ENCODE data around the gene KCTD5.

KCTD5 gene

DNA sequence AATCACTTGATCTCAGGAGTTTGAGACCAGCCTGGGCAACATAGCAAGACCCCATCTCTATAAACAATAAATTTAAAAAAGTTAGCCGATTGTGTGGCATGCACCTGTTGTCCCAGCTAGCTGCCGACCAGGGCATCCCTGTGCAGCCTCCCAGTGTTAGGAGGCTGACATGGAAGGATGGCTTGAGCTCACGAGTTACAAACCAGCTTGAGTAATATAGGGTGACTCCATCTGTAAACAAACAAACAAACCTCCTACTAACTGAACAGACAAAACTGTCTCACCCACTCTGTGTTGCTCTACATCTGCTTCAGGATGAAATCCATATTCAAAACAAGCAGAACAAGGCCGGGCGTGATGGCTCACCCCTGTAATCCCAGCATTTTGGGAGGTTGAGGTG, 44.6 kb downstream of the KCTD5 start:
- DNase-seq (ENCODE audit: low spot score), result no peak

DNA sequence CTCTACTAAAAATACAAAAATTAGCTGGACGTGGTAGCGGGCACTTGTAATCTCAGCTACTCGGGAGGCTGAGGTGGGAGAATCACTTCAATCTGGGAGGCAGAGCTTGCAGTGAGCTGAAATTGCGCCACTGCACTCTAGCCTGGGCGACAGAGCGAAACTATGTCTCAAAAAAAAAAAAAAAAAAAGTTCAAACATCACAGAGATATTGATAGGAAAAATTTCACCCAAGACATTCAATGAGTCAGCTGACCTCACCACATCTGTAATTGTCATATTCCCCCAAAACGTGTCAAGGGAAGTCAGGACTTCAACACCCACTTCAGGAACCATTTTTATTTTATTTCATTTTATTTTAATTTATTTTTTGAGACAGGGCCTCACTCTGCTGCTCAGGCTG, 45.7 kb downstream of the KCTD5 start:
- DNase-seq (ENCODE audit: low spot score), result no peak

DNA sequence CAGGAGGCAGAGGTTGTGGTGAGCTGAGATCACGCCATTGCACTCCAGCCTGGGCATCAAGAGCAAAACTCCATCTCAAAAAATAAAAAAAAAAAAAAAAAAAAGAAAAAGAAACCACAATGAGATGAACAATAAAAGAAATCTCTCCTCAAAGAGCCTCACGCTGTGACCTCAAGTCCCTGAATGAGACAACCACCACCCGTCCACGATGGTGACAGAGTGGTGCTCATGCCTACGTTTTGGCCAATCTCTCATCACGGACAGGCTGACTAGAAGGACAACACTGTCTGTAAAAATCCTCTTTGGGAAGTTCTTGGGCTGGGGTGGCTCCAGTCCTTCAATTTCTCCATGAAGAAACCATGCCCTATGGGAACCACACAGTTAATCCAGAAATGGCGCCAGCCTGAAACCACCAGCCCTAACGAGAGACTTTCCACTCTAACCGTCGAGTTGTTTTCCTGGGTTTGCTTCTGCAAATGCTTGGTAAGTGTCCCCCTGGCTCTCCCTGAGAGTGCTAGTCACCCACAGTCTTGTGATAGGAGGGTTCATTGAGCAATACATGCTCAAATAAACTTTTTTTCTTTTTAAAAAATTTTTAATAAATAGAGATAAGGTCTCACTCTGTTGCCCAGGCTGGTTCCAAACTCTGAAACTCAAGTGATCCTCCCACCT, 52.7 kb downstream of the KCTD5 start:
- no peak for DNase-seq (ENCODE audit: low spot score)

DNA sequence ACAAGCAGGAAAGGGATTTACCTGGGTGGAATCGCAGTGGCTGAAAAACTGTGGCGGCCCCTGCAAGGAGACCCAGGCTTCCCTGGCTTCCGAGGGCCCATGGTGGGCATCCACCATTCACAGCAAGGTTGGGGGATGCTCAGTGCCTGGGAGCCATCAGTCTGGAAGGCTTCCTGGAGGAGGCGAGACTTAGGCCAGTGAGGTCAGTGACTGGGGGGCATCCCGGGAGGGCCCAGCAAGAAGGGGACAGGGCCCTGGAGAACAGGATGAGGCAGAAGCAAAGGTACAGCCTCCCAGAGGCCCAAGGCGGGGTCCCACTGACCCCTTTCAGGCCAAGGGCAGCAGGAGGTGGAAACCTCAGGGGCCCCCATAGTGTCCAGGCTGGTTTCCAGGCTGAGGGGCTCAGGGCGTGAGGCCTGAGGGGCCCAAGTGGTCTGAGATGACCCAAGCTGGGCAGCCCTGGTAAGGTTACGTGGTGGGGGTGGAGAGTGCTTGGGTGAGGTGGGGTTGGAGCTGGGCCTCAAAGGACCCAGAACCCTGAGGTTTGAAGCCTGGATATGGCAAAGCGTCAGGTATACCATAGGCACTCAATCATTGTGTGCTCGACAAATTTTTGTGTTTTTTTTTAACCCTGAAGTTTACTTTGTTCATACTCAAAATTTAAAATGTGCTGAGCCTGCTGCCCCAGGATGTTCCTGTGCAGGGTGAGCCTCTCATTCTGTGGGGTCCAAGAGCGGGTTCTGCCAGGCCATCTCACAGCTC, 54.3 kb downstream of the KCTD5 start:
- DNase-seq (ENCODE audit: low spot score), result no peak

DNA sequence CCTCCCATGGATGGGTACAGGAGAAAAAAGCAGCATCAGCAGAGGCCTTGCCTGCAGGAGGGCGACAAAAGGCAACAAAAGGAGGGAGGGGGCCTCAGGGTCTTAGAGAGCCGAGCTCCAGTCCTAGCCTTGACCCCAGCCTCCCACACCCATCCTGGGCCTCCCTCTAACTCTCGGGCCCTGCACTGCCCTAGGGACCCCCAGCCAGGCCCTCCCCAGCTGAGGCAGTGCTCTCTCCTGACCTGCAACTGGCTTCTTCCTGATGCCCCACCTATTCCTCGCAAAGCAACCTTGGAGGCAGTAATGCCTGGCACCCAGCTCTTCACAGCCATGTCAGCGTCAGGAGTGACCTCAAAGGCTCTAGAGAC, 54.9 kb downstream of the KCTD5 start:
- no peak for DNase-seq (ENCODE audit: low spot score)

DNA sequence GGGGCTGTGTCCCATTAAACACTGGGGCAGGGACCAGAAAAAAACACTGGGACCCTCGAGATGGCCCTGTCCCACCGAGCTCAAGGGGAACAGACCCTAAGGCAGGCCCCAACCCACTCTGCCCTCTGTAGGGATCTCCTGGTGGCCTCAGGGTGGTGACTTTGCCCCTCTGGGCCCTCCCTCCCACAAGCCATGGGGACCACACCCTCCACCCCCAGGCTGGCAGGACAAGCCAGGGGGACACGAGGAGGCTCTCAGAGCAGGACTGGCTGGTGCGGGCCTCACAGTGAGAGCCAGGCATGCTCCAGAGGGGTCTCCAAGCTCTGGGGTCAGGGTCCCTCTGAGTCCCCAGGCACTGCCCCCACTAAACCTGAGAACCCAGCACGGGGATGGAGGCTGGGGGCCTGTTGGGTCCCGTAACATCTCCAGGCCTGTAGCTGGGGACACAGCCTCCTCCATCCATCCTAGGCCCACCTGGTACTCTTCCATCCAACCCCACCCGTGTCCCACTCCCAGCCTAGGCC, 55.6 kb downstream of the KCTD5 start:
- no peak for DNase-seq (ENCODE audit: low spot score)

DNA sequence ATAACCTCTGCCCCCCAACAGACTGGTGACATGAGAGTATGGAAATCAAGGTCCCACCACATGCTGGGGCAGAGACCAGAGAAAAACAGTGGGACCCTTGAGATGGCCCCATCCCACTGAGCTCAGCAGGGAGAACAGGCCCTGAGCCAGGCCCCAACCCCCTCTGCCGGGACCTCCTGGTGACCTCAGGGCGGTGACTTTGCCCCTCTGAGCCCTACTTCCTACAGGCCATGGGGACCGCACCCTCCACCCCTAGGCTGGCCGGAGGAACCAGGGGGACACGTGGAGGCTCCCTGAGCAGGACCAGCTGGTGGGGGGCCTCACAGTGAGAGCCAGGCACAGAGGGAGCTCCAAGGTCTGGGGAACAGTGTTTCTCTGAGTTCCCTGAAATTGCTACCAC, 56.3 kb downstream of the KCTD5 start:
- DNase-seq (ENCODE audit: low spot score), result no peak

DNA sequence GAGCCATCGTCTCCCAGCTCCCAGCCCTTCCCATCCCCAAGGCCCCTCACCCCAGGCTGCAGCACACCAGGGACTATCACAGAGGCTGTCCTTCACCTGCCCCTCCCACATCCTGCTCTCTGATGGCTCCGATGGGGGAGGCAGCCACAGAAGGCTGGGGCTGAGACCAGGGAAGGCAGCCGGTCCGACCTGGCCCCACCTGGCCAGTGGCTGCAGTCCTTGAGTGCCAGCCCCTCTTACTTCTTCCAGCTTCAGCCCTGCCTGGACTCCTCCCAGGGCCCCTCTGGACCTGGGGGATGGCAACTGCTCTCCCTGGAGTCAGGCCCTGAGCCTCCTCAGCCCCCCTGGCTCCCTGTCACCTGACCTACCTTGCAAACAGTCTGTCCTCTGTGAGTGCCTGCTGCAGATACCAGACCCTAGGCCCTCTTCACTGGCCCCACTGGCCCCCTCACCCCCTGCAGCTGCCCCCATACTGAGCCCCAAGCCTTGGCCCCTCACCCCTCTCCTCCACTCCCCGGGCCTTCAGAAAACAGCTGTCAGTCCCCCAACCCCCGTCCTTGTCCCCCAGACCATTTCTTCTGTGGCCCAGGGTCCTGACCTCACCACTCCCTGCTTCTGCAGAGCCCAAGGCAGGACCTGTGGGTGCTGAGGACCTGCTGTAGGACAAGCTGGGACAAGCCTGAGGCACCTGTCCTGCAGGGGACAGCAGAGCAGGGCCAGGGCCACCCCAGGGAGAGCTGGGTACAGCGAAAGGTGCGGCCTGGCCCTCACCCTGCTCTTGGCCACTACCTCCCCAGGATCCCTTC, 57.5 kb downstream of the KCTD5 start:
- DNase-seq (ENCODE audit: low spot score), result no peak

DNA sequence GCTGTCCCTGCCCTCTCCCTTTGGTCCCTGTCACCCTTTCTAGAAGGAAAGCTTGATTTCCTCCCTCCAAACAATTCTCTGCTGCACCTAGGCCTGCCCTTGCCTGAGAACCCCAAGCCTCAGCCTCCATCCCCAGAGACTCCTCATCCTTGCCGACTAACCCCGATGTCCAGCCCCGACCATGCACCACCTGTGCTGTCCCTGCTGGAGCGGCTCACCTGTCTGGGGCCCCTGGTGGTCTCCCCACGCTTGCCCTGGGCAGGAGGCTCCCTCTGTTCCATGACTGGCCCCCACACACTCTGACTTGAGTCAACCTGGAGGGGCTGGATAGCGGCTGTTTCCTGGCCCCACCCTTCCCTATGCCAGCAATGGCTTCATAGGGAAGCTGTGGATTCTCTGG, 58.2 kb downstream of the KCTD5 start:
- DNase-seq (ENCODE audit: low spot score), result no peak

DNA sequence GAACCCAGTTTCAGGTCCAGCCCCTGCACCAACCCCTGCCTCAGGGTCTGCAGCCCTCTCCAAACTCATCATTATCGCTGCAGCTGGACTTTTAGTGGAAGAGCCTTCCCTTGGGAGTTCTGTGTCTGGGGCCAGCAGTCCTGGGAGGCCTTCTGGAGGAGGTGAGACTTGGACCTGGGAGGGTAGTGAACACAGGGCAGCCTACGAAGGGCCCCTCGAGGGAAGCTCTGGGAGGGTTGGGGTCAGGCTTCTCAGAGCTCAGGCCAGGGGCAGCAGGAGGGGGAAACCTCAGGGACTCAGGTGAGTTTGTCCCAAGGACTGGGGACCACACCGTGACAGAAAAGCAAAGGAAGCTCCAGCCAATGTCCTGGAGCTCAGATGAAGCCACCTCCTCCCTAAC, 58.8 kb downstream of the KCTD5 start:
- DNase-seq (ENCODE audit: low spot score), result no peak

DNA sequence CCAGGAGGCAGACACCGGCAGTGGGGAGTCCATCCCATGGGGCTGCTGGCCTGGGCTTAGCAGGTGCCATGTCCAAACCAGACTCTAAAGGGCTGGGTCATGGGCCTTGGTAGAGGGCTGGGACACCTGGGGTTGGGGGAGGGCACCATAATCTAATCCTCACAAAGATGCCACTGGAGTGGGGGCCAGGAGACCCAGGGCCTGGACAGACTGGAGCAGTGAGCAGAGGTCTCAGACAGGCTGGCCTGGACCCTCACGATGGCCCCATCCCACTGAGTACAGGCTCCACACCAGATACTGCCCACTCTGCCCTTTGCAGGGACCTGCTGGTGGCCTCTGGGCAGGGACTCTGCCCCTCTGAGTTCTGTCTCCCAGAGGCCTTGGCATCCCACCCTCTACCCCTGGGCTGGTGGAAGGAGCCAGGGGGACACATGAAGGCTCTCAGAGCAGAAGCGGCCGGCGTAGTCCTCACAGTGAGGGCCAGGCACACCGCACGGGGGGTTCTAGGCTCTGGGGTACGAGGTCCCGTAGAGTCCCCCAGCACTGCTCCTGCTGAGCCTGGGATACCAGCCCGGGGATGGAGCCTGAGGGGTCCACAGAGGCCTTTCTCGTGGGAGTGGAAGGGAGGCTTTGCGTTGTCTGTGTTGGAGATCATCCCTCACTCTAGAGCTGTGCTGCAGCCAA, 60.1 kb downstream of the KCTD5 start:
- DNase-seq (ENCODE audit: low spot score), result no peak

DNA sequence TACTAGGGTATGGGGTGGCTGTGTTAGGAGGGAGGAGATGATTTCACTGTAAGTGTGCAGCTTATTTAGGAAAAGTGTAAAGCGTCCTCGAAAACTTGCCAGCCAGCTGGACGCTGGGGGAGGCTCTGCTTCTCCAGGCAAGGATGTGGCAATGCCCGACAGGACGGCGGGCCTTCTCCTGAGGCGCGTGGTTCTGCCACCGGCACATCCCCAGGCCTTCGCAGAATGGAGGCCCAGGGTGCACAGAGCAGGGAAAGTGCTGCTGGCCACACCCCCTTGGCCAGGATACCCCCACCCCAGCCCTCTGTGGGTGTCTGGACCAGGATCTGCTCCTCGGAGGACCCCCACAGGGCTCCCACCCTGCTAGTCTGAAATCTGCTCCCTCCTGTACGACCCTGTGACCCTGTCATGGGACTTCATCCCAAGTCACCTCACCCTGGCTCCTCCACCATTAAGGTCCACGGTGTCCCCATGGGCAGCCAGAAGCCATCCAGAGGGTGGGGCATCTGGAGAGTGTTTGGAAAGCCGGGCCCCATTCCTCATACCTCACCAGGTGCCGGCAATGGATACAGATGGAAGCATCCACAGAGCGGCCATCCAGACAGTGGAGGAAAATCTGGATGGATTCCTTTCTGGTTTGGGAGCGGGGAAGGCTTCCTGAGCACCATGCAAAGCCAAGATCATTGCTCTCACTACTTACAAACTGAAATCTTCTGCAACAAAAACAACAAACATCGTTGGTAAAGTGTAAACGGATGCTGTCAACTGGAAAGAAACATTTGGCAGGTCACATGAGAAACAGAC, 60.9 kb downstream of the KCTD5 start:
- no peak for DNase-seq (ENCODE audit: low spot score)

DNA sequence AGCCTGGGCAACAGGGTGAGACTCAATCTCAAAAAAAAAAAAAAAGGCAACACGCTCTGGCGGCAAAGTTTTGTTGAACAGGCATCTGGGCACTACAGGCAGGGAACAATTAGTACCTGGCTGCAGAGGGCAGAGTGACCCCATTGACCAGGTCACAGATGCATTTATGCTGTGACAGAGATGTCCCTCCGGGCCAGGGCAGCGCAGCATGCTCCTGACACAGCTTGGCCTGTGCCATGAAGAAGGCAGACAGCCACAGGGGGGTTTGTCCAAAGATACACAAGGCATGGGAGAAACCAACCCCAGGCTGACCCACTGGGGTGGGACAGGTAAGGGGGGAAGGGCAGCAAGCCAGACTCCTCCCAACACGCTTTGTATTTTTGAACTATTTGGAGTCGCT, 62.4 kb downstream of the KCTD5 start:
- DNase-seq (ENCODE audit: low spot score), result no peak

DNA sequence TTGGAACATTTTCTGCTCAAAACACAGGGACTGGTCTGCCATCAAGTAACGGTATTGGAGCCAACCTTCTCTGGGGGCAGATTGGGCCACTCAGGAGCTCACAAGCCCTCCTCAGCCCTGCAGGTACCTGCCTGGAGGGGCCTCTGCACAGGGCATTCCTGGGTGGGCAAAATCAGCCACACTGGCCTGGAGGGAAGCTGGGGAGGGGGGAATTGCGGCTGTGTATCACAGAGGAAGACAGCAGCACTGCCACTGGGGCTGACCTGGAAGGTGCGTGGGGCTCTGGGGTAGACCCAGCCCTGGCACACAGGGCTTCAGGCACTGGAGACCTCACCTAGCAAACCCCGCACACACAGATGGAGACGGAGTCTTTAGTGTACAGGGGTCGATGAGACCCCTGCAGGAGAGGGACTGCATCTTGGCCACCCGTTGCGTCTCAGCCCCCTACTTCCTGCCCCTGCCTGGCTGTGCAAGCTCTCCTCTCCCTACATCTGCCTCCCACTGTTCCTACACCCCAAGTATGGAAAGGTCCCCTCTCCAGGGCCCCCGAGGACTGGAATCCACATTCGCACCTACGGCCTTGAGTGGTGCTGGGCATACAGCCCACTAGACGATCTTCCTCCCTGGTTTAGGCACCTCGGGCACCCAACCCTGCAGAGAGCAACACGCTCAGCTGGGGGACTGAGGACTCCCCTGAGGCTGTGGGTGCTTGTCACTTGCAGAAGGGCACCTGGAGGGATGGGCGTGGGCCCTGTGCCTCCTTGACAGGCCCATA, 63.0 kb downstream of the KCTD5 start:
- no peak for DNase-seq (ENCODE audit: low spot score)

DNA sequence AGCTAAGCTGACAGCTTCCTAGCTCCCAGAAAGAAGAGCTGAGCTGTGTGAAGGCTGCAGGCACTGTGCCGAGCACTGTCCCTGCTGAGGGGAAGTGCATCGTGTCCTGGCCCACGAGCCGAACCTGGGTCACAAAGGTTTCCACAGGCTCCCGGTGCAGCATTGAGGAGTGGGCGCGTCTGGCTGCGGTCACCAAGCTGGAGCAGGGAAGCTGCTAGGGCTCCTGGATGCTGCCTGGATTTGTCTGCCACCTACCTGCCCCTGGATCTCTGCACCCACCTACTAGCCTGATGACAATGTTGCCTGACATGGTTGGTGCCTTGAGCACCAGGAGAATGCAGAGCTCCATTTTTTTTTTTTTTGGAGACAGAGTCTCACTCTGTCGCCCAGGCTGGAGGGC, 63.6 kb downstream of the KCTD5 start:
- DNase-seq (ENCODE audit: low spot score), result no peak

DNA sequence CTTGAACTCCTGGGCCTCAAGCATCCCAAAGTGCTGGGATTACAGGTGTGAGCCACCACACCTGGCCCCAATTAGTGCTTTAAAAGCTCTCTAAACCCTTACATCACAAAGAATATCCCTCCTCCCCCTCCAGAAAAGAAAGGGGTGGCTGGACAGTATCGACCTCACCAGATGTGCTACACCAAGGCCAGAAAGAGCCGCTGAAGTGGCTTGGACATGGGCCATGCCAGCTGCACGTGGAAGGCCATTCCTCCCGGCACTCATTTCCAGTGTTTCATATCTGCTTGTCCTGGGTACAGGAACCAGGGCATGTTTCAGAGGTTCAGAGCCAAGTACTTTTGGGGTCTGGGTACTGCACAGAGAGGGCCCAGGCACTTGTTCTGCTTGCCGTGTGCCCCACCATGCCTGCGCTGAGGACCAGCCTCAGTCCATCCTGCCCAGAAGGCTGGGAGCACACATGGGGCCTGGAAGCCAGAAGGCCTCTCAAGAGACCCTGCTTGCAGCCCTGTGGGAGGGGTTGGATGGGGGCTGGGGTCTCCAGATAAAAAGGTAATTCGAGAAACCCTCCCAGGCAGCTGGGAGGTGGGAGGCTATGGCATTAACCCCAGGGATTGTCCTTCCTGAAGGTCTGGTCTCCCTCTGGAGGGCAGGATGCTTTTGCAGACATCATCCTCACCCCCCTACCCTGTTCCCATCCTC, 66.6 kb downstream of the KCTD5 start:
- DNase-seq (ENCODE audit: low spot score), result no peak

DNA sequence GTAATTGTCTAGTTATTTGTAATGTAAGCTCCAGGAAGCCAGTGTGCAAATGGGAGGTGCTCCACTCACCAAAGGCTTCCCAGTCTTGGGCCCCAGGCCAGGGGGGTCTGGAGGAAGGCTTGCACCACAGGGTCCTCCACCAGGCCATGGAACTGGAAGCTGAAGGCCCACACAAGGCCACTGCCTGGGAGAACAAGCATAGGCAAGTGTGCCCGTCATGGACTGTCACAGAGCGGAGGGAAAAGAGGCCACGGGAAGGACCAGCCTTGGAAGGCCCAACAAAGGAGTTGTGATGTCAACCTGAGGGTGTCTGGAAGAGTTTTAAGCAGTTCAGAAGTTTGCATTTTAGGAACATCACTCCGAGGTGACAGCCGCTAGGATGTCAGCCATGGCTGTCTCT, 67.2 kb downstream of the KCTD5 start:
- DNase-seq (ENCODE audit: low spot score), result no peak

DNA sequence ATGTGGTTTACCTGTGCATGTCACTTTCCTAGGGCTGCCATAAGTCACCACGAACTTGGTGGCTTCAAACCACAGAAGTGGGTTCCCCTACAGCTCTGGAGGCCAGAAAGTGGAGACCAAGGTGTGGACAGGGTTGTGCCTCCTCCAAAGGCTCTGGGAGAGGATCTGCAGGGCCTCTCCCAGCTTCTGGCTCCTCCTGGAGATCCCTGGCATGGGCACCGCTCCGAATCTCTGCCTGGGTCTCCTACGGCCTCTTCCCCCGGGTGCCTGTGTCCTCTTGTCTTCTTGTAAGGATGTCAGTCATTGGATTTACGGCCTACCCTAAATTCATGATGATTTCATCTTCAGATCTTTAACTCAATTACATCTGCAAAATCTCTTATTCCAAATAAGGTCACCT, 67.6 kb downstream of the KCTD5 start:
- no peak for DNase-seq (ENCODE audit: low spot score)

DNA sequence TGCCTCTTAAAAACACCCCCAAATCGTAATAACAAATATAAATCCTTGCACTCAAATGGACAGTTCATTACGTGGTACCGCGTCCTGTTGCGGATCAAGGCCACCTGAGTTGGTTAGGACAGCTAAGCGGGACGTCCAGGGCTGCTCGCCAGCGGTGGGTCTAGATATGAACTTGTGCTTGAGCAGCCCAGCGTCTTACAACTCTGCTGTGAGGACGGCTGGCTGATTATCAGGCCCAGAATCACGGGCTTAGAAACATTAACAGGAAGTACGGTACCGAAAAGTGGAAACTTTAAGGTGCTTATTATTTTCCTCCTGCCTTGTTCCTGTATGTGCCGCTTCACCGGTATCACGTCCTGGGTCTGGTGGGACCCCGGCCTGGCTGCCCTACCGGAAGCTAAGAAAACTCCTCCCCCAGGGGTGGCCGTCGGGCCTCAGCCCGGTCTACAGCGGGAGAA, 69.3 kb downstream of the KCTD5 start:
- DNase-seq (ENCODE audit: low spot score), result peak; percentile 89

Data from HuH-7.5 (cell line).